HG03342 (cell line): ENCODE measurements around the gene OFD1.

Experiments used
- ATAC-seq: cut with Tn5 transposase; IDR thresholded peaks from one replicate; pipeline ENCODE4 v1.9.1; 2021; ENCODE audit warnings: mild to moderate bottlenecking, moderate library complexity; ENCODE audit not compliant: unreplicated experiment

OFD1 gene

DNA sequence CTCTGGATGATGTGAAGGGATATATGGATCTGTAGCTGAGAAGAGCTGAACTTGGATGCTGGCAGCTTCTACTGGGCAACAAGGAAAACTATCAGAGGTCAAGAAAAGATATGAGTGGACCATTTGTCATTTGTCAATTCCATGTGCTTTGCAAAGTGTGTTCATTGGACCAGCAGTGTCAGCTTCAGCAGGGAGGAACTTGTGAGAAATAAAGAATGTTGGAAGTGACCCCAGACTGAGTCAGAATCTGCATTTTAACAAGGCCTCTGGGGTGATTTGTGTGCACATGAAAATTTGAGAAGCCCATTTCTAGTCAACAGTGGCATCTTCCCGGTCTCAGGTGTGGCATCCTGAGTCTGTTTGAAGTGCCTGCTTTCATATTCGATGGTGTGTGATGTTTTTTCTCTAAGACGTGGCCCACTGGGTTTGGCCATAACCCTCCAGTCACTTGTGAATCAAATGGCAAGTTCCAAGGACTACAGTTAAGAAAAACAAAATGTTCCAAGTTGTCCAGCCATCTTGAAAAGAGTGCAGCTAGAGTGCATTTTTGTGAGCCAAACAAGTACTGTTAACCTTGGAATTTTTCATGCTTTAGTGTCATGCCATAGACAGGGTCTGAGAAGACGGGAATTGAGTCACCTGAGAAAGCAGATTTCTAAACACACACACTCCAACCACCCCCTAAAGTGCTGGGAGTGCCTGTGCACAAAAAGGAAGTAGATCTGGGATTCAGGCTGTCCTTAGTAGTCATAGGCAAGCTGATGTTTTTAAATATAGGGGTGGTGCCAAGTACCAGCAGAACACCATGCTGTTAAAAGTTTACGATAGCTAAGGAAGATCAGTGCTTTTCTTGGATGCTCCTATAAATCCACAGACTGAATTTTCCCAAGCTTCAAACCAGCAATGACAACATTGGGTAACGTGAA lies 55.9 kb downstream of the OFD1 start:
- ATAC-seq, result no peak

DNA sequence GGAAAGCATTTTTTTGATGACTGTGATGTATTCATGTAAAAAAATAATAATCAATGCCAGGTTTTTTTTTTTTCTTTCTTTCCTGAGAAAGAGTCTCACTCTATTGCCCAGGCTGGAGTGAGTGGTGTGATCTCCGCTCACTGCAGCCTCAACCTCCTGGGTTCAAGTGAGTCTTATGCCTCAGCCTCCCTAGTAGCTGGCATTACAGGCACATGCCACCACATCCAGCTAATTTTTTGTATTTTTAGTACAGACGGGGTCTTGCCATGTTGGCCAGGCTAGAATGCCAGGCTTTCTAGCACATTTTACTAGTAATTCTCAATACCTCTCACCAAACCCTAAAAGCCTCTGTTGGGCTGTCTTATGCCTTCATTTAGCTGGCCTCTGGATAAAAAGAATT lies 56.6 kb downstream of the OFD1 start:
- no peak for ATAC-seq

DNA sequence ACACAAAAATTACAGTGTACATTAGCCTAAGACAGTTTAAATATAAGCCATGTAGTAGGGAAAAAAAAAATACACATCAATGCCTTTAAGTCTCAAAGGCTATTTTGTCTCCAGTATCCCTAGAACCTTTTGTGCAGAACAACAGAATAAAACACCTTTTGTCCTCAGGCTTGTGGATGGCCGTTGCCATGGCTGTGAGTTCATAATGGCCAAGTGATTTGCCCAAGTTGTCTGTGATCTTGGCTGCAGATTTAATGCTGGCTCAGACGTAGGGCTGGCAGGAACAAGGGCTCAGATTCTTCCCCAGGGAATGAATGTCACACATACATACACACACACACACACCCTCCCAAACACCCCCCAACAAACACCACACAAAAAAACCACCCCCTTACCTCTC lies 57.0 kb downstream of the OFD1 start:
- ATAC-seq, result no peak

DNA sequence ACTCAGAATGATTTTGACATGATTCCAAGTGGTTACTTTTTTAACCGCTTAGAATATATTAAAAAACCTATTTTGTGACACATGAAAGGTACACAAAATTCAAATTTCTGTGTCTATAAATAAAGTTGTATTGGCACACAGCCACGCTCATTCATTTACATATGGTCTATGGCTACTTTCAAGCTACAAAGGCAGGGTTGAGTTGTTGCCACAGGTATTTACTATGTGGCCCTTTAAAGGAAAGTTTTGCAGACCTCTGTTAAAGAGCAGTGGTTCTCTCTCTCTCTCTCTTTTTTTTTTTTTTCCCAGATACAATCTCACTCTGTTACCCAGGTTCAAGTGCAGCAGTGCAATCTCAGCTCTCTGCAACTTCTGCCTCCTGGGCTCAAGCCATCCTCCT lies 59.3 kb downstream of the OFD1 start:
- no peak for ATAC-seq

DNA sequence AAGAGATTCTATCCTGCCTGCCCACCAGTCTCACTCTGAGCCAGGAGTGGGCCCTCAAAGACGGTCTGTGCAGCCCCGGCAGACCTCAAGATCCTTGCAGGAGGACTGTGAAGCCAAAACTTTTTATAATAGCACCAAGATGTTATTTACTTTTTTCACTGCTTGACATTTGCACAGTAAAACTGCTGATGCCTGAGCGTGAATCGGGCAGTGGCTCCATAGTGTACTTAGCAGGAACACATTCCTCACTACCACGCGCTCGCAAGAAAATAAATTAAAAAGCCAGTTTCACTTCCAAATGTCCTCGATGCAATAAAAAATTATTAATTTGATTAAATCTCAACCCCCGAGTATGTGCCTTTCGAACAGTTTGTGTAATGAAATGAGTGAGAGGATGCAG lies 59.9 kb downstream of the OFD1 start:
- ATAC-seq, result no peak

DNA sequence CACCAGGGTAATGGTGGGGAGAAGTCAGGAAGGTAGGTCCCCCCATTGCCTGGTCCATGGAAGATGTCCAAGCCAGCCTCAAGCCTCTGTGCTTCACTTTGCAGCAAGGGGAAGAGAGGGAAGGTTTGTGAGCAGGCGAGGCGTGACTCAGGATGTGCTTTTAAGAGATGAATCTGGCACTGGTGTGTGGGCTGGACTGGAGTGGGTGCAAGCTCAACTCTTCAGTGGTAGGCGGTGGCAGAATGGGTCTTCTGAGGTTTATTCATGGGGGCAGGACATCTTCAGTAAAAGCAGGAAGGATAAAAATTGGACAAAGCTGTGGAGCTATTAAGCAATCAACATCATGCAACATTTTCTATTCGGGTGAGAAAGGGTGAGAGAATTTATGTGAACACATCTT lies 63.0 kb downstream of the OFD1 start:
- ATAC-seq, result no peak

DNA sequence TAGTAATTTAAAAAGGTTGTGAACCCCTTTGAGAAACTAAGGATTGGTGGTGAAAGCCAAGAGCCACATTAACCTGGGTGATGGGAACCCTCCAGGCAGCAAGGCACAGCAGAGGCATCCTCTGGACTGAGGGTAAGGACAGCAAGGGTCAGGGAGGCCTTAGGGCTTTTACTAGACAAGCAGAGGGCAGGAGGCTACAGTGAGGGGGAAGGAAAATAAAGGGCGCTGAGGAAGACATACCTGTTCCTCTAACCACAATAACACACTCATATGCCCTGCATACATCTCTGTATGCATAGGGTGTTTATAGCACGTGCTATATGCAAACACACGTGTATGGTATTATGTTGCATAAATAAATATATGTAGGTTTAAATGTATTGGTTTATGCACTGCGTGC lies 63.6 kb downstream of the OFD1 start:
- no peak for ATAC-seq

DNA sequence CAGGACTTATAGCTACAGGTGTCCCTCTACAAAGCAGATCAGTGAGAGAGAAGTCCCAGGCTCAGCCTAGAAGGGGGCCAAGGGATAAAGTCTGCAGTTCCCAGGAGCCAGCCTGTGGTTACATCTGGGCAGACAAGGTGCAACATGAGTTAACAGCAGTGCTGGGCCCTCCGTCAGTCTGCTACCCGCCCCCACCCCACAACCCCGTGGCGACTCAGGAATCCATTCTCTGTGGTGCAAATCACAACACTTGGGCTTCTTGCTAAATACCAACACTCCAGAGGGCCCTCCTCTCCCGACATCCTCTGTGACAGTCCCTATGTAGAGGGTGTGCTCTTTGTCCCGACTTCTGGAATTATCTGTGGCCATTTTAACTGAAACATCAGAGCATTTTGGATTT lies 68.6 kb downstream of the OFD1 start:
- no peak for ATAC-seq

DNA sequence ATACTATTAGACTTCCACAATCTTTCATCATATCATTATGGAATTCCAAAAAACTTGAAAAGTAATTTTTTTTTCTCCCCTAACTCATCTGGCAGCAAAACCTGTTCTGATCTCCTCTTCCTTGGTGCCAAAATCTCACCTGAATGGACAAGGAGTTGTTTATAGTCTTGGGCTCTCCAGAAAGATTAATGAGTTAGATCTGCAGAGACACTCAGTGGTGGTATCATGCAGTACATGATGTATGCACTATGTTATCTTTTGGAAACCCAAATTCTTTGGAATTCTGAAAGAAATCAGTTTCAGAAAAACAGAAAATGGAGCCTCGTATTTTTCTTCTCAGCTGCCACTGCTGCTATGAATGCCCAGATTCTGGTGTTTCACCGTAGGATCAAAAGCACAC lies 70.7 kb downstream of the OFD1 start:
- ATAC-seq, result no peak

DNA sequence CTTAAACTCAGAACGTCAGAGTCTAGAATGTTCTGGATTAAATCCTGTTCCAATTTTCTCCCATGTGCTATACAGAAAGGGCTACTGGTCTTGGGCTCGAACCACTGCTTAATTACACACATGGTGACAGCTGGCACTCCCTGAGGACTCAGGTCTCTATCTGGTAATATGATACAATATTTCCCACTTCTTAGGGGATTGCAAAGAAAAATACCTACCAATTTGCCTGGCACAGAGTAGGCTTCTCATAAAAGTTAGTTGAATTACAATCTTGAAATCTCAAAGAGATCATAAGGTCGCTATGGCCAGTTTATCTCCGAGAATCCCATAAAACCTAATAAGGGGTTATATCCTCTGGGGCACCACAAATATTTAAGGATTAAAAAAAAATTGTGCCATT lies 73.7 kb downstream of the OFD1 start:
- ATAC-seq, result no peak

DNA sequence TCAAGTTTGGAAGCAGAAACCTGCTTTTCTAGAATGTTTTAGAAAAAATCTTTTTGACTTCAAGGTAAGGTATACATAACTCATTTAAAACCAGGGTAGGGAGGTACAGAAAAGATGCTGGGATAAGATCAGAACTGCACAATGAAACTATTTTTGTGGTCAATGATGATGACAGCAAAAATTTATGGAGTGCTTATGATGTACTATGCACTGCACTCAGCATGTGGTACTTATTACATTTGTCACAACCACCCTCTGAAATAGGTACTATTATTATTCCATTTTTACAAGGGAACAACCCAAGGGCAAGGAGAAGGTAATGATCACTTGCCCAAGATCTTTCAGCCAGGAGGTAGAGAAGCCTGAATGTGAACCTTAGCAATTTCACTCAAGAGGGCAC lies 74.3 kb downstream of the OFD1 start:
- ATAC-seq, result no peak

DNA sequence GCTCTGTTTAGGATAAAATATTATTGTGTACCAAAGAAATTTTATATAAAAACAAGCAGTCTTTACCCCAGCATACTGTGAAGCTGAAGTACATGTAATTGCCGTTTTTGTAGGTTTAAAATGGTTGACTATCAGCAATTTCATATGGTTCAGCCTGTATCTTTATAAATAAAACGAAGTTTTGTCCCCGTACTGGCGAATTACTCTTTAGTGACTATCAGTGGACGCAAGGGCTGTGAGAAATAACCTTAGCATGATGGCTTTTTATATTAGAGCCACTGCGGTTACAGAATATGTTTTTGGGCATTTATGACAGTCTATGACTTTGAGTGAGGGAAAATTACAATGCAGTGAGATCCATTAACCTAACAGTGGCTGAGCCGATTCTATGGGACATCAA lies 81.1 kb downstream of the OFD1 start:
- no peak for ATAC-seq

DNA sequence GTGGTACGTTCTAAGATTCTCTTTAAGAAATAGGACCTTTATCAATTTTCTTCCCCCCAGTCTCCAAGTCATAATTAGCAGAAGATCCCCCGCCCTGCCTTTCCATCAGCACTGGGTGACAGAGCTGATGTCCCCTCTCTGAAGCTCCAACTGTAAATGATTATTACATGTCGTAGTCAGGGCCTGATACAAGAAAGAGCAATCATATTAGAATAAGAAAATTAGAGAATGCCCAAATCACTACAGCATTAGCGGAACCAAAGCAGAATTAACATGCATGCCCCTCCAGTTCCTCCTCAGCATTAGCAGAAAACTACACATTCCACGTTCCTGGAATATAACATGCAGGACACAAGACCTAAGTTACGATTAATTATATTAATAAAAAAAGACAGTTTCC lies 81.6 kb downstream of the OFD1 start:
- ATAC-seq, result no peak

DNA sequence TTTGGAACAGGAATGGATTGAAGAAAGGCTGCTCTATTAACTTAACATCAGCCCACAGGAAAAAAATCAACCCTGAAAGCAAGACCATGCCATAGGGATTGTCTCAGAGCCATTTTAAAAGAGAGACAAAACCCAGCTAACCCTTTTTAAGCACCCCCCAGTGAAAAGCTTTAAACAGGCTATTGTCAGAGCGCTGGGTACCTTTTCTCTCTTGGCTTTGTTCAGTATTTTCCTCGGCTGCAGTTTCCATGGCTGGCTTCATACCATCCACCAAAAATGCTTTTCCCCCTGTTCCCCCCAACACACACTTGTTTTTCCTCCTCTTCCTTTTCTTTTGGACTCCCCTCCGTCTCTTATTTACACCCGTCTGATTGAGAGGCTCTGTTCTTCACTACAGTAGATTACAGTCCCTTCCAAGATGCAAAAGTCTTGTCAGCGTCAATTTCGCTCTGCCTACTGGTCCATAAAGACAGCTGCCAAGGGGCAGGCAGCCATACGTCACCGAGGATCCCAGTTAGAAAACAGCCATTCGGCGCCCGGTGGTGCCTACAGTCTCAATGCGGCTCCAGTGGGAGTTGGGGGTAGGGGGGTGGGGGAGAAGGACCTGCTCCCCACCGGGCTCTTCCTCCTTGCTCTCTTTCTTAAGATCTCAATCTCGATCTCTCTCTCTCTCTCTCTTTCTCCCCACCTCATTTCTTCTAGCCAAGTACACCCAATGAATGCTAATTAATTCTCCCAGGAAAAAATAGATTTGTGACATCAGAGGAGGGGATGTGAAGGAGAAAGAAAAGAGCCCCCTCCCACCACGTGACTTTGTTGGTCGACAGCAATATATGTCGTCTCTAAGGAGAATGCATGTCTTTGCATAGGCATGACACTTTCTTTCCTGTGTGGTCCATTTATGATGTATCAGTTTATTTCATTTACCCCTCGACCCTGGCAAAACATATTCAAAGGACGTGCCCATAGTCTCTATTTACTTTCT lies 82.4 kb downstream of the OFD1 start, which contains the start of gene GPM6B:
TSS of gene GPM6B (minus strand) at position 451 of the 985 bp plus-strand sequence. CDS start at position 262, 189 bp downstream.
- ATAC-seq, result no peak
